GM21528 (cell line): ENCODE measurements around the gene MACC1.
"Not testable (repeated sequence)": the region's sequence is repeated elsewhere in the genome, so short reads cannot be mapped to it uniquely, and the experiment has no call there.

ENCODE experiments used
- ATAC-seq: cut with Tn5 transposase; IDR thresholded peaks from one replicate; pipeline ENCODE4 v1.9.1; 2021; ENCODE audit warnings: mild to moderate bottlenecking, moderate library complexity; ENCODE audit not compliant: unreplicated experiment, low FRiP score

Gene MACC1

GRCh38 chr7:20211376-20211775 lies 5.8 kb downstream of the MACC1 start:
- ATAC-seq, result no peak

DNA sequence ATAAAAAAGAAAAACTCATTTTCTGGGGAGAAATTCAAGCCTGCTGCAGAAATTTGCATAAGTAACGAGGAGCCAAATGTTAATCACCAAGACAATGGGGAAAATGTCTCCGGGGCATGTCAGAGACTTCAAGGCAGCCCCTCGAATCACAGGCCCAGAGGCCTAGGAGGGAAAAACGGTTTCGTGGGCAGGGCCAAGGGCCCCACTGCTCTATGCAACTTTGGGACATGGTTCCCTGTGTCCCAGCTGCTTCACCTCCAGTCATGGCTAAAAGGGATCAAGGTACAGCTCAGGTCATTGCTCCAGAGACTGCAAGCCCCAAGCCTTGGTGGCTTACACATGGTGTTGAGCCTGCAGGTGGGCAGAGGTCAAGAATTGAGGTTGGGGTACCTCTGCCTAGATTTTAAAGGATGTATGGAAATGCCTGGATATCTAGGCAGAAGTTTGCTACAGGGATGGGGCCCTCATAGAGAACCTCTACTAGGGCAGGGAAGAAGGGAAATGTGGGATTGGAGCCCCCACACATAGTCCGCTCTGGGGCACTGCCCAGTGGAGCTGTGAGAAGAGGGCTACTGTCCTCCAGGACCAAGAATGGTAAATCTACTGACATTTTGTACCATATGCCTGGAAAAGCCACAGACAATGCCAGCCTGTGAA lies 8.4 kb downstream of the MACC1 start:
- no peak for ATAC-seq

DNA sequence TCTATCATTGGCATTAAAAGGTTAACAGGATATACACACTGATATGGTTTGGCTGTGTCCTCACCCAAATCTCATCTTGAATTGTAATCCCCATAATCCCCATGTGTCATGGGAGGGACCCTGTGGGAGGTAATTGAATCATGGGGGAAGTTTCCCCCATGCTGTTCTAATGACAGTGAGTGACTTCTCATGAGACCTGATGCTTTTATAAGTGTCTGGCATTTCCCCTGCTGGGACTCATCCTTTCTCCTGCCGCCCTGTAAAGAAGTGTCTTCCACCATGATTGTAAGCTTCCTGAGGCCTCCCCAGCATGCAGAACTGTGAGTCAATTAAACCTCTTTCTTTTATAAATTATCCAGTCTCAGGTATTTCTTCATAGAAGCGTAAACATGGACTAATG lies 9.4 kb downstream of the MACC1 start:
- ATAC-seq, result not testable (repeated sequence)

DNA sequence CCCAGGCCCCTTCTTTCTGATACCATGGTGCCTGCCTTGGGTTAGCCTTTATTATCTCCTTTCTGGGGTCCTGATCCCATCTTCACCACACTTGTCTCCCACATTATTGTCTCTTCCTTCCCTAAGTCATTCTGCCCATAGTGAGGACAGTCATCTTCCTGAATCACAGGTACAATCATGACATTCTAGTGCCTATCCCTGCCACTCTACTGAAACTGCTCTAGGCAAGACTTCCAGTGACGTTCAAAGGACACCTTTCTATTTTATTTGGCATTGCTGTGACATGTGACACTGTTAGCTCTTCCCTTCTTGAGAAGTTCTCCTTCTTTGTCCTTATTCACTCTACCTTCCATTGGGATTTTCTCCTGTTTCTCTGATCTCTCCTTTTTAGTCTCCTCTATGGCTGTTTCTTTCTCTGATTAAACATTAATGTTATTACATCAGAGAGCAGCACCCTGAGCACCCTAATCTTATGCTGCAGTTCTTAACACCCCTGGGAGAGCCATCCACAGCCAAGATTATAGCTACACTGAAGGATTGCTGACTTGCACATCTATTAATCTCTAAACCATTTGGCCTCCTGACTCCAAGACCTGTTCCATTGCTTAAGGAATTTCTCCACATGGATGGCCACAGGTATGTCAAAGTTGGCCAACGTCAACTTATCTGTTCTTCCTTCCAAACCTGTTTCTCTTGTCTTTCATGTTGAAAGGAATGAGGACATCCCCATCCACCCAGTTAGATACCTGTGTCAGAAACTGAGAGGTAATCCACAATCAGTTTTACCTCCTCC lies 10.9 kb downstream of the MACC1 start:
- no peak for ATAC-seq

GRCh38 chr7:20203316-20203715 lies 13.9 kb downstream of the MACC1 start:
- no peak for ATAC-seq

DNA sequence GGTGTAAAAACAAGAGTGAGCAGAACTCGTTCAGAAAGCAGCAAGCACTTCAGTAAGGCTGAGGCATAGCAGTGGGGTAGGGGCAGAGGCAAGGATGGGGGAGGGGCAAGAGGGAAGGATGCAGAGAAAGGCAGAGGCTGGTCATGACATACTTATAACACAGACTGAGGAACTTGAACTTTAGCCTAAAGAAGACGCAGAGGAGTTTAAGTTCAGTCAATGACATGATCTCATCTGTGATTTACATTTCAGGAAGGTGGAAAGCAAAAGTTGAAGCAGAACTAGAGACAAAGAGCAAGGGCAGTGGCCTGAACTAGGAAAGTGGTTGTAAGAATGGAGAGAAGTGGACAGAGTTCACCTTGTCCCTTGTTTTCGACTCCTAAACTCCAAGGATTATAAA lies 15.8 kb downstream of the MACC1 start:
- no peak for ATAC-seq

GRCh38 chr7:20200971-20201370 lies 16.2 kb downstream of the MACC1 start:
- no peak for ATAC-seq

- no peak for ATAC-seq
Measured at GRCh38 chr7:20200361-20200760, 16.8 kb downstream of the MACC1 start.

GRCh38 chr7:20199015-20199737 lies 18.0 kb downstream of the MACC1 start:
- ATAC-seq, result peak; percentile 88

DNA sequence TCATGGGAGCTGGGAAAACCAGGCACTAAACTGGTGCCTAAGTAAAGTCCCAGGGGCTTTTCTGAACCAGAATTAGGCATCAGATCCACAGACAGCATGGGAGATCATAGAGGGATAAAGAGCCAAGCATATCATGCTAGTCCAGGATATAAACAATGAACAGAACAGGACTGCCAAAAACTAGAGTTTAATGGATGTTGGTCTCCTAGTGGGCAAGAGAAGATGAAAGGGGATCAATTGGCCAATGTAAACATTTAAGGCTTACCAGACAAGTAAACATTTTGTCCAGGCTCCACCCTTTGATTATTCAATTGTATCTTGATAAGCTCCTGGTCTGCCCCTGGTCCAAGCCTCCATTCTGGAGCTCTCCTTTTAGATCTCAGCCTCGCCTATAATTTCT lies 18.9 kb downstream of the MACC1 start:
- ATAC-seq, result no peak

DNA sequence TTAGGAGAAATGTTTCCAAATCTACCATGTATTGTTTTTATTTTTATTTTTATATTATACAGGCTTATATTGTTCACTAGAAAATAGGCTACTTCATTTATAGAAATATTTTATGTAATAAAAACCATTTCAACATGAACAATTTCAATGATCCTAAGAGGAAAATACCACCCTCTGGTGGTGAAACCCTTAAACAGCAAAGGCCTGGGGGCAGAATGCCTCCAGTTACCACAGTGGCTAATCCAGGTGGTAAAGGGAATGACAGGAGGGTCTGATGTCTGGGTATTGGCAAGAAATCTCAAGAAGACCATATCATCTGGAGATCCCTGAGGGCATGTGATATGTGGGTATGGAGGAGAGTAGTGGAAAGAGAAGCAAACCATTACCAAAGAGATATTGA lies 19.3 kb downstream of the MACC1 start:
- ATAC-seq, result no peak

DNA sequence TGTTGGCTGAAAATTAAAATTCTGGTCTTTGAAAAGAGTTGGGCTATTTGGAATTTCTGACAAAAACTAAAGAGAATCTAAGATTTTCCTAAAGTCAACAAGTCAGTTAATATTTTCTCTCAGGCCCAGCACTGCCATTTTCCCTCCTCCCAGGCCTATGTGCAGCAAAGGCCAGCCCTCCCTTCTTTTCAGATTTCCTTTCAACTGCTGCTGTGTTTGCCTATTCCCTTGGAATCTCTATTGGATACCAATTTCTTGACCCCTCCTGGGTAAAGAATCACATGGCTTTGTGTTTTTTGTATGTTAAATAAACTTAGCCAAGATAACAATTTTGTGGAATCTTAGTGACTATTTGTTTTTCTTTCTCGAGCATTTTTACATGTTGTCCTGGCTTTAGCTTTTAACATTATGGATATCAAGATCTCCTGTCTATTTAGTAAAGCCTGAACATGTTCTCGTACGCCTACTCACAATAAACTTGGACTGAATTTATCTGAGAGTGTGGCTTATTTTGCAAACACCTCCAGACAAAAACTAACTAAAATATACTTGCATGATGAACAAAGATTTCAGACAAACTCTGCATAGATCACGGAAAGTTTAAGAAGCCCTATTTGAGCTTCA lies 19.9 kb downstream of the MACC1 start:
- ATAC-seq, result no peak

DNA sequence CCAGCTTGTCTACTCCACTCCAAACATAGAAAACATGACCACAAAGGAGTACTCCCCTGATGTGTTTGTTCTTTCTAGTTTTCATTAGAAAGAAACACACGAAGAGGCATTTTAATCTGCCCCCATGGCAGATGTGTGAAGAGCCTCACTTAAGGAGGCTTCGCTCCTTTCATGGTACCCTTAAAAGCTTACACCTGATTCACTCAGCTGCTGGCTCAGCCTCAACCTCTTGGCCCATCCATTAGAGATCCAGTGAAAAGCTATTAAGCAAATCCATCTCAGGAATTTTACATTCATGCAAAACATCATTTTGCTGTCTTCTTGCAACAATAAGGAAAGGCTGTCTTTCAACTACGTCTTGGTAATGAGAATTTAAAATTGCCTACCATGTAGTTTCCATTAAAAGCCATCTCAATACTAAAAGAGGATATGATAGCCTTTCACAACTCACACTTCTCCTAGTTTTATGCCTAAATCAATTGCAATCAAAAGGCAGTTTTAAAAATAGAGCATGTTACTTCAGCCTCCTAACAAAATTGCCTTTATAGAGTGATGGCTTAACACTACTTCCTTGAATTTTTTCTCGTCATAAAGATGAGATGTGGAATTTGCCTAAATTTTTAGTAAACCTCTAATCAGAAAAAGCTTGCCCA lies 22.7 kb downstream of the MACC1 start:
- ATAC-seq, result no peak

DNA sequence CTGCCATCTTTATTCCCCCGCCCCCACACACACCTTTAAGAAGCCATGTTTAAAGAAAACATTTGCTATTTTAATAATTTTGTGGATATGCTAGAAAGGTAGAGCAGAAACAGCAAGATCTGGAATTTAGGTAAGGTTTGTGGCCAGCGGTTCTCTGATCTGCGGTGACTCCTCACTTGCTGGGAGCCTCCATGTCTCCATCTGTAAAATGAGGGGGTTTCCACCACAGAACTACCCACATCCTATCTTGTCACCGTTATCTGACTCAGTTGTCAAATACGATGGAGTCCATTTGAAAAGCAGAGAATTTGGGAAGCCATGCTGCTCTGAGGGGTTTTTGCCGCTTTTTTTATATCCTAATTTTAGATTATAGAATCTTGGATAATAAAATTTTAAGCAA lies 23.3 kb downstream of the MACC1 start:
- no peak for ATAC-seq

DNA sequence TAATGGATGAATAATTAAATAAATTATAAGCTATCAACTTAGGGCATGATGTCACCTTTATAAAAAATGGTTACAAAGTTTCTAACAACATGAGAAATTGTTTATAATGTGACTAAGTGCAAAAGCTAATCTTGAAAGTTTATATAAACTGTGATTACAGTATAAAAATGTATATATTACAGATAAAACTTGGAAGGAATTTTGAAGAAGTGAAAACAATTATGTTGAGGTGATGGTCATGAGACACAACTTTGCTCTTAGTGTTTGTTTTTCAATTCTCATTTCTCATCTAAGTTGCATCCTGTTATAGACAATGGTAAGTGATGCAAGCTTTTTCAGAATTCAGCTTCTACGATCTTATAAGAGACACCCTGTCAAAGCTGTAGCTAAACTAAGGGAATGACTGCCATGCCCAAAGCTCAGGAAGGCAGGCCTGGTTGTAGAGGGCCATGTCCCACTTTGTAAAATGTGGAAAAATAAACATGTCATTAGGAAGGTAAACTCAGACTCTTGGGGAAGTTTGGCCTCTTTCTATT lies 23.9 kb downstream of the MACC1 start:
- peak; percentile 69 for ATAC-seq

GRCh38 chr7:20191391-20191869 lies 25.8 kb downstream of the MACC1 start:
- ATAC-seq, result no peak

GRCh38 chr7:20190560-20191390 lies 26.4 kb downstream of the MACC1 start:
- no peak for ATAC-seq

GRCh38 chr7:20189852-20190251 lies 27.3 kb downstream of the MACC1 start:
- ATAC-seq, result no peak

- no peak for ATAC-seq
Measured at GRCh38 chr7:20188567-20188966, 28.6 kb downstream of the MACC1 start.
